Neural cell (in vitro differentiated cells): ENCODE data around the gene PDGFB.

Experiments
- CTCF ChIP-seq: fragments of 450-650 bp; IDR thresholded peaks from 2 replicates; pipeline ENCODE4 v1.5.1; 2014; ENCODE audit warnings: antibody characterized with exemption, mild to moderate bottlenecking, moderate library complexity; ENCODE audit not compliant: poor library complexity, severe bottlenecking
- POLR2AphosphoS5 ChIP-seq: IDR thresholded peaks from 2 replicates; pipeline ENCODE4 v1.6.1; 2012
- RAD21 ChIP-seq: fragments of 450-650 bp; conservative IDR thresholded peaks from 2 replicates; pipeline ENCODE4 v1.6.1; 2014; ENCODE audit warnings: antibody characterized with exemption, mild to moderate bottlenecking, moderate library complexity
- REST ChIP-seq: IDR thresholded peaks from 2 replicates; pipeline ENCODE4 v1.6.1; 2012; ENCODE audit warnings: borderline replicate concordance
- SMC3 ChIP-seq: fragments of 450-650 bp; conservative IDR thresholded peaks from 2 replicates; pipeline ENCODE4 v1.6.1; 2014; ENCODE audit warnings: antibody characterized with exemption, mild to moderate bottlenecking, moderate library complexity; ENCODE audit not compliant: poor library complexity

GRCh38 chr22:39229075-39229474 is 15.7 kb downstream of the PDGFB start:
- TF ChIP-seq CTCF (no peak), REST (no peak), SMC3 (no peak), RAD21 (no peak), POLR2AphosphoS5 (no peak)
